Adrenal gland (tissue), 5 donors: ENCODE results near the gene TMEM120B.

Experiments
- POLR2A ChIP-seq, 2 donors: fragments of 450-650 bp; IDR thresholded peaks; one replicate each; pipeline ENCODE4 v1.6.1; 2017; ENCODE audit warnings: antibody characterized with exemption in 2 of 2, mild to moderate bottlenecking in 2 of 2, moderate library complexity in 1 of 2
- TF ChIP-seq, protein P1 (sequence below), 6 experiments: fragments of 450-650 bp in 4 of 6; fragments of 200-600 bp in 2 of 6; sonication (generic) in 1 of 6; IDR thresholded peaks; 1 replicate in 5 of 6; 2 replicates in 1 of 6; pipeline versions ENCODE4 v1.5.1 to v1.8.0; 2016 to 2021; ENCODE audit warnings: antibody characterized with exemption in 6 of 6, mild to moderate bottlenecking in 2 of 6, moderate library complexity in 1 of 6
- donor health status: DM: no; HTN: no; CAD: no.

DNA sequence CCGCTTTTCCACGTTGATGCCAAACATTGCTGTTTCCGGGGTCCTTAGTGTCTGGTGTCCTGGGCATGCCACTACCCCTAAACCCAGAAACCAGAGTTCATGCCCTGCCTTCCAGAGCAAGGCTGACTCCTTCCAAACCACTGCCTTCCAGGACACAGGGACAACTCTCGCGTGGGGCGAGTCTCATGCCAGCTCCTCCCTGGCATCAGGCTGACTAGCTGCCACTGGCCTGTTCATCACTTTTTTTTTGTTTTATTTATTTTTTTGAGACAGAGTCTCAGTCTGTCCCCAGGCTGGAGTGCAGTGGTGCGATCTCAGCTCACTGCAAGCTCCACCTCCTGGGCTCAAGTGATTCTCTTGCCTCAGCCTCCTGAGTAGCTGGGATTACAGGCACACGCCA, 96.1 kb downstream of the TMEM120B start:
- no peak for TF ChIP-seq POLR2A (IDR thresholded peaks at IDR 0.05)
- TF ChIP-seq, protein P1, sequence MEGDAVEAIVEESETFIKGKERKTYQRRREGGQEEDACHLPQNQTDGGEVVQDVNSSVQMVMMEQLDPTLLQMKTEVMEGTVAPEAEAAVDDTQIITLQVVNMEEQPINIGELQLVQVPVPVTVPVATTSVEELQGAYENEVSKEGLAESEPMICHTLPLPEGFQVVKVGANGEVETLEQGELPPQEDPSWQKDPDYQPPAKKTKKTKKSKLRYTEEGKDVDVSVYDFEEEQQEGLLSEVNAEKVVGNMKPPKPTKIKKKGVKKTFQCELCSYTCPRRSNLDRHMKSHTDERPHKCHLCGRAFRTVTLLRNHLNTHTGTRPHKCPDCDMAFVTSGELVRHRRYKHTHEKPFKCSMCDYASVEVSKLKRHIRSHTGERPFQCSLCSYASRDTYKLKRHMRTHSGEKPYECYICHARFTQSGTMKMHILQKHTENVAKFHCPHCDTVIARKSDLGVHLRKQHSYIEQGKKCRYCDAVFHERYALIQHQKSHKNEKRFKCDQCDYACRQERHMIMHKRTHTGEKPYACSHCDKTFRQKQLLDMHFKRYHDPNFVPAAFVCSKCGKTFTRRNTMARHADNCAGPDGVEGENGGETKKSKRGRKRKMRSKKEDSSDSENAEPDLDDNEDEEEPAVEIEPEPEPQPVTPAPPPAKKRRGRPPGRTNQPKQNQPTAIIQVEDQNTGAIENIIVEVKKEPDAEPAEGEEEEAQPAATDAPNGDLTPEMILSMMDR (IDR thresholded peaks at IDR 0.05) = no peak
